Measurements from ENCODE around the gene UBAC1.
"Not testable (repeated sequence)": the region's sequence is repeated elsewhere in the genome, so short reads cannot be mapped to it uniquely, and the experiment has no call there.

UBAC1 gene

GRCh38 chr9:135944444-135945252 is 16.5 kb downstream of the UBAC1 start:
- no peak for TF ChIP-seq EZH2phosphoT487 (IDR thresholded peaks at IDR 0.05; ENCODE audit: borderline replicate concordance)
- TF ChIP-seq, protein P1, sequence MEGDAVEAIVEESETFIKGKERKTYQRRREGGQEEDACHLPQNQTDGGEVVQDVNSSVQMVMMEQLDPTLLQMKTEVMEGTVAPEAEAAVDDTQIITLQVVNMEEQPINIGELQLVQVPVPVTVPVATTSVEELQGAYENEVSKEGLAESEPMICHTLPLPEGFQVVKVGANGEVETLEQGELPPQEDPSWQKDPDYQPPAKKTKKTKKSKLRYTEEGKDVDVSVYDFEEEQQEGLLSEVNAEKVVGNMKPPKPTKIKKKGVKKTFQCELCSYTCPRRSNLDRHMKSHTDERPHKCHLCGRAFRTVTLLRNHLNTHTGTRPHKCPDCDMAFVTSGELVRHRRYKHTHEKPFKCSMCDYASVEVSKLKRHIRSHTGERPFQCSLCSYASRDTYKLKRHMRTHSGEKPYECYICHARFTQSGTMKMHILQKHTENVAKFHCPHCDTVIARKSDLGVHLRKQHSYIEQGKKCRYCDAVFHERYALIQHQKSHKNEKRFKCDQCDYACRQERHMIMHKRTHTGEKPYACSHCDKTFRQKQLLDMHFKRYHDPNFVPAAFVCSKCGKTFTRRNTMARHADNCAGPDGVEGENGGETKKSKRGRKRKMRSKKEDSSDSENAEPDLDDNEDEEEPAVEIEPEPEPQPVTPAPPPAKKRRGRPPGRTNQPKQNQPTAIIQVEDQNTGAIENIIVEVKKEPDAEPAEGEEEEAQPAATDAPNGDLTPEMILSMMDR (conservative IDR thresholded peaks at IDR 0.05; ENCODE audit: low read length), result no peak
- no peaks in the 10 kb centered on the region for H3F3A ChIP-seq (ENCODE audit: low read depth)
- no peaks in the 10 kb centered on the region for H3K4me1 ChIP-seq (ENCODE audit: insufficient read depth, low read length, poor library complexity, severe bottlenecking)
- no peak overlapping the region for H2AFZ ChIP-seq (ENCODE audit: low read length)
- H3K4me3 ChIP-seq (ENCODE audit: low read length, poor library complexity, severe bottlenecking), result no peak overlapping the region
- H3K9ac ChIP-seq (ENCODE audit: low read depth, low read length, poor library complexity, severe bottlenecking), result no peak overlapping the region
- H4K20me1 ChIP-seq (ENCODE audit: insufficient read depth, low read length, poor library complexity, severe bottlenecking), result no peaks in the 10 kb centered on the region
- no peak overlapping the region for H3K4me2 ChIP-seq (ENCODE audit: low read depth, low read length, poor library complexity, severe bottlenecking)
- no peaks in the 10 kb centered on the region for H3K9me3 ChIP-seq (ENCODE audit: insufficient read depth, low read depth, low read length)
- no peaks in the 10 kb centered on the region for H3K27me3 ChIP-seq (ENCODE audit: insufficient read depth, low read length, poor library complexity, severe bottlenecking)
- peaks cover 55% of the 10 kb centered on the region; the same call in 1 of the 2 replicates for H3K36me3 ChIP-seq (ENCODE audit: insufficient read depth, low read length)
- no peaks in the 10 kb centered on the region; the same call in 1 of the 2 replicates for H3K79me2 ChIP-seq (ENCODE audit: insufficient read depth, low read length)
- no peaks in the 10 kb centered on the region for H3K9me2 ChIP-seq (replicated peaks; ENCODE audit: low read depth, low read length)

GRCh38 chr9:135943604-135944003 is 17.6 kb downstream of the UBAC1 start:
- H3F3A ChIP-seq (ENCODE audit: low read depth); H3K27me3 ChIP-seq (ENCODE audit: insufficient read depth, low read length, poor library complexity, severe bottlenecking); H3K9me3 ChIP-seq (ENCODE audit: insufficient read depth, low read depth, low read length); H3K79me2 ChIP-seq (ENCODE audit: insufficient read depth, low read length); H3K4me2 ChIP-seq (ENCODE audit: low read depth, low read length, poor library complexity, severe bottlenecking); H4K20me1 ChIP-seq (ENCODE audit: insufficient read depth, low read length, poor library complexity, severe bottlenecking); H3K4me1 ChIP-seq (ENCODE audit: insufficient read depth, low read length, poor library complexity, severe bottlenecking); H3K9ac ChIP-seq (ENCODE audit: low read depth, low read length, poor library complexity, severe bottlenecking); H2AFZ ChIP-seq (ENCODE audit: low read length); H3K4me3 ChIP-seq (ENCODE audit: low read length, poor library complexity, severe bottlenecking); H3K9me2 ChIP-seq (replicated peaks; ENCODE audit: low read depth, low read length): not testable (repeated sequence)
- H3K36me3 ChIP-seq (ENCODE audit: insufficient read depth, low read length), result peaks cover 61% of the 10 kb centered on the region; the same call in 1 of the 2 replicates

- H2AFZ ChIP-seq (ENCODE audit: low read length), result no peak overlapping the region
- H4K20me1 ChIP-seq (ENCODE audit: insufficient read depth, low read length, poor library complexity, severe bottlenecking), result no peaks in the 10 kb centered on the region
- H3K4me2 ChIP-seq (ENCODE audit: low read depth, low read length, poor library complexity, severe bottlenecking), result no peak overlapping the region
- no peaks in the 10 kb centered on the region for H3K9me2 ChIP-seq (replicated peaks; ENCODE audit: low read depth, low read length)
- H3K36me3 ChIP-seq (ENCODE audit: insufficient read depth, low read length), result peaks cover 64% of the 10 kb centered on the region; the same call in 1 of the 2 replicates
- no peak for TF ChIP-seq EZH2phosphoT487 (IDR thresholded peaks at IDR 0.05; ENCODE audit: borderline replicate concordance)
- TF ChIP-seq, protein P1 (conservative IDR thresholded peaks at IDR 0.05; ENCODE audit: low read length), result no peak
- no peaks in the 10 kb centered on the region for H3K4me1 ChIP-seq (ENCODE audit: insufficient read depth, low read length, poor library complexity, severe bottlenecking)
- H3F3A ChIP-seq (ENCODE audit: low read depth), result no peaks in the 10 kb centered on the region
- no peaks in the 10 kb centered on the region for H3K79me2 ChIP-seq (ENCODE audit: insufficient read depth, low read length)
- no peak overlapping the region for H3K9ac ChIP-seq (ENCODE audit: low read depth, low read length, poor library complexity, severe bottlenecking)
- no peak overlapping the region for H3K4me3 ChIP-seq (ENCODE audit: low read length, poor library complexity, severe bottlenecking)
- H3K9me3 ChIP-seq (ENCODE audit: insufficient read depth, low read depth, low read length), result no peaks in the 10 kb centered on the region
- no peaks in the 10 kb centered on the region for H3K27me3 ChIP-seq (ENCODE audit: insufficient read depth, low read length, poor library complexity, severe bottlenecking)
Measured at GRCh38 chr9:135941288-135941995, 19.7 kb downstream of the UBAC1 start.

Data from Loucy (cell line).